Prostate gland (tissue), 2 donors: Measurements from ENCODE around the gene ADD2.

Experiments
- CTCF ChIP-seq, 4 experiments: fragments of 200-600 bp in 2 of 4; fragments of 450-650 bp in 2 of 4; sonication (generic) in 2 of 4; IDR thresholded peaks; 1 replicate in 3 of 4; 2 replicates in 1 of 4; pipeline ENCODE4 v1.5.1; 2016 to 2019; ENCODE audit warnings: antibody characterized with exemption in 4 of 4, mild to moderate bottlenecking in 2 of 4, moderate library complexity in 2 of 4
- POLR2A ChIP-seq: fragments of 450-650 bp; IDR thresholded peaks from one replicate; pipeline ENCODE4 v1.6.1; 2016; ENCODE audit warnings: antibody characterized with exemption, mild to moderate bottlenecking
- POLR2AphosphoS5 ChIP-seq: sonication (generic); formaldehyde crosslinking; IDR thresholded peaks from one replicate; pipeline ENCODE4 v1.6.1; 2017; ENCODE audit warnings: antibody characterized with exemption

GRCh38 chr2:70757966-70758365, 10.0 kb downstream of the ADD2 start:
- TF ChIP-seq CTCF (IDR thresholded peaks at IDR 0.05) = no peak
- no peak for TF ChIP-seq POLR2A
- no peak for TF ChIP-seq POLR2AphosphoS5
